GM23248 (cell line): Measurements from ENCODE around the gene DNAH14. TPM values are rescaled to one million over a fixed set of nuclear protein-coding genes. Genes with fewer than 3 reads are reported as not detected.

ENCODE experiments used
- DNase-seq: peaks from one replicate; pipeline ENCODE4 v3.0.0-alpha.2; 2015
- H2AFZ ChIP-seq: fragments of 200-600 bp; sonication (generic); 2 replicates; pipeline ENCODE4 v1.6.1; 2016; ENCODE audit warnings: antibody characterized with exemption
- H3F3A ChIP-seq: fragments of 200-600 bp; sonication (generic); 2 replicates; pipeline ENCODE4 v1.6.1; 2016; ENCODE audit warnings: mild to moderate bottlenecking, antibody characterized with exemption, mixed run types; ENCODE audit not compliant: insufficient read depth
- H3K27ac ChIP-seq: fragments of 200-600 bp; sonication (generic); 2 replicates; pipeline ENCODE4 v1.5.1; 2016; ENCODE audit warnings: mild to moderate bottlenecking
- H3K27me3 ChIP-seq: fragments of 200-600 bp; sonication (generic); replicated peaks from 2 replicates; pipeline ENCODE4 v1.6.1; 2016; ENCODE audit warnings: mild to moderate bottlenecking; ENCODE audit not compliant: insufficient read depth
- H3K36me3 ChIP-seq: fragments of 200-600 bp; sonication (generic); 2 replicates; pipeline ENCODE4 v1.6.1; 2016; ENCODE audit warnings: low read depth, mild to moderate bottlenecking
- H3K4me1 ChIP-seq: fragments of 200-600 bp; sonication (generic); 2 replicates; pipeline ENCODE4 v1.6.1; 2016; ENCODE audit warnings: mild to moderate bottlenecking; ENCODE audit not compliant: insufficient read depth
- H3K4me2 ChIP-seq: fragments of 200-600 bp; sonication (generic); one replicate; pipeline ENCODE4 v1.6.1; 2016; ENCODE audit warnings: mild to moderate bottlenecking; ENCODE audit not compliant: unreplicated experiment
- H3K4me3 ChIP-seq: fragments of 200-600 bp; sonication (generic); 2 replicates; pipeline ENCODE4 v1.5.1; 2016; ENCODE audit warnings: mild to moderate bottlenecking
- H3K79me2 ChIP-seq: fragments of 200-600 bp; sonication (generic); 2 replicates; pipeline ENCODE4 v1.6.1; 2016; ENCODE audit warnings: mild to moderate bottlenecking; ENCODE audit not compliant: insufficient read depth
- H3K9ac ChIP-seq: fragments of 200-600 bp; sonication (generic); 2 replicates; pipeline ENCODE4 v1.6.1; 2016; ENCODE audit warnings: mild to moderate bottlenecking
- H3K9me2 ChIP-seq: fragments of 200-600 bp; sonication (generic); 2 replicates; pipeline ENCODE4 v1.6.1; 2016; ENCODE audit warnings: mixed run types, mild to moderate bottlenecking, moderate library complexity; ENCODE audit not compliant: insufficient read depth
- H3K9me3 ChIP-seq: fragments of 200-600 bp; sonication (generic); one replicate; pipeline ENCODE4 v1.6.1; 2017; ENCODE audit warnings: low read depth
- H4K20me1 ChIP-seq: fragments of 200-600 bp; sonication (generic); 2 replicates; pipeline ENCODE4 v1.6.0; 2016; ENCODE audit not compliant: insufficient read depth
- EZH2 ChIP-seq: fragments of 200-600 bp; sonication (generic); IDR thresholded peaks from 2 replicates; pipeline ENCODE4 v1.6.1; 2018; ENCODE audit warnings: antibody characterized with exemption, mild to moderate bottlenecking; ENCODE audit not compliant: insufficient read depth, poor library complexity, severe bottlenecking
- EZH2phosphoT487 ChIP-seq: fragments of 200-600 bp; sonication (generic); IDR thresholded peaks from 2 replicates; pipeline ENCODE4 v1.6.1; 2018; ENCODE audit warnings: antibody characterized with exemption, moderate library complexity, mild to moderate bottlenecking, low read depth; ENCODE audit not compliant: insufficient read depth
- WGBS, 2 experiments: methylation state at CpG; one replicate each; pipeline ENCODE4 v1.1.6; 2015 to 2017; ENCODE audit warnings: low lambda C conversion rate in 2 of 2, low coverage in 1 of 2; ENCODE audit errors: missing lambda C conversion rate in 2 of 2; 5-methylcytosine and 5-hydroxymethylcytosine counted together
- in situ Hi-C: fragments of 300-500 bp; cut with MboI; formaldehyde crosslinking; loops from 2 replicates; pipeline ENCODE4 v1.15.0; 2020
- polyA plus RNA-seq: library from polyadenylated mRNA; unstranded; fragments of >200 nt; fragmentation: Nextera tagmentation; extraction: Ambion mirVana; gene quantifications from 2 replicates; pipeline ENCODE4 v1.2.1, GENCODE V29; 2016
- total RNA-seq: library from RNA; depleted of rRNA; stranded (reverse); fragments of >200 nt; shearing (Covaris generic); gene quantifications from 2 replicates; pipeline ENCODE4 v1.2.3, GENCODE V29; 2014

Gene DNAH14
- total and polyA plus RNA-seq, 2 experiments from 2014 or later, result 9.9 to 20.8 TPM

GRCh38 chr1:224931605-224932004, 2.1 kb downstream of the DNAH14 start:
- H3K36me3 ChIP-seq, result no peaks in the 10 kb centered on the region
- no peak overlapping the region for H3K9ac ChIP-seq
- H3K4me3 ChIP-seq, result no peak overlapping the region
- no peaks in the 10 kb centered on the region for H3K27me3 ChIP-seq
- H3F3A ChIP-seq, result 0 out of 2 replicates have a peak, but pooled peaks cover 8% of the 10 kb centered on the region
- peaks cover 17% of the 10 kb centered on the region for H3K9me3 ChIP-seq
- 91 to 94% methylated on average over 1 of the region's 1 CpG for WGBS, 2 experiments
- in situ Hi-C loops, result no loop called here
- H3K79me2 ChIP-seq, result peaks cover 10% of the 10 kb centered on the region; the same call in 1 of the 2 replicates
- H3K4me2 ChIP-seq, result no peak overlapping the region
- no peaks in the 10 kb centered on the region for H4K20me1 ChIP-seq
- no peaks in the 10 kb centered on the region for H3K4me1 ChIP-seq
- no peak overlapping the region for H3K27ac ChIP-seq
- no peak overlapping the region for H2AFZ ChIP-seq
- no peak for TF ChIP-seq EZH2phosphoT487
- no peak for TF ChIP-seq EZH2
- DNase-seq, result no peak
- H3K9me2 ChIP-seq, result no peaks in the 10 kb centered on the region

- H3K9ac ChIP-seq, result no peak overlapping the region
- TF ChIP-seq EZH2 (no peak), EZH2phosphoT487 (no peak)
- 79 to 81% methylated on average over 1 of the region's 1 CpG for WGBS, 2 experiments
- DNase-seq, result no peak
- H3K4me1 ChIP-seq, result no peaks in the 10 kb centered on the region
- H2AFZ ChIP-seq, result no peak overlapping the region
- H3K9me2 ChIP-seq, result no peaks in the 10 kb centered on the region
- no peaks in the 10 kb centered on the region for H3K27me3 ChIP-seq
- no peak overlapping the region for H3K27ac ChIP-seq
- peaks cover 17% of the 10 kb centered on the region for H3K9me3 ChIP-seq
- no peaks in the 10 kb centered on the region for H4K20me1 ChIP-seq
- H3K79me2 ChIP-seq, result peaks cover 10% of the 10 kb centered on the region; the same call in 1 of the 2 replicates
- no peaks in the 10 kb centered on the region for H3K36me3 ChIP-seq
- in situ Hi-C loops, result no loop called here
- 0 out of 2 replicates have a peak, but pooled peaks cover 8% of the 10 kb centered on the region for H3F3A ChIP-seq
- no peak overlapping the region for H3K4me2 ChIP-seq
- H3K4me3 ChIP-seq, result no peak overlapping the region
These were observed 3.3 kb downstream of the DNAH14 start for GRCh38 chr1:224932607-224933249.

GRCh38 chr1:224933584-224933983, 4.1 kb downstream of the DNAH14 start:
- Histone ChIP-seq H3K27ac (no peak overlapping the region), H3K9ac (no peak overlapping the region)

GRCh38 chr1:224938652-224939051, 9.2 kb downstream of the DNAH14 start:
- Histone ChIP-seq H3K36me3 (no peaks in the 10 kb centered on the region), H3K9me3 (peaks cover 5% of the 10 kb centered on the region), H3F3A (no peaks in the 10 kb centered on the region), H3K27me3 (no peaks in the 10 kb centered on the region), H3K4me2 (no peak overlapping the region), H3K27ac (no peak overlapping the region), H3K4me3 (no peak overlapping the region), H3K79me2 (no peaks in the 10 kb centered on the region), H3K9ac (no peak overlapping the region), H3K4me1 (no peaks in the 10 kb centered on the region), H3K9me2 (no peaks in the 10 kb centered on the region), H4K20me1 (no peaks in the 10 kb centered on the region), H2AFZ (no peak overlapping the region)
- 87 to 93% methylated on average over 4 of the region's 4 CpGs for whole genome bisulfite sequencing, 2 experiments
- in situ Hi-C loops, result no loop called here
- DNase-seq, result no peak
- TF ChIP-seq EZH2phosphoT487 (no peak), EZH2 (no peak)

More at GRCh38 chr1:224933584-224933983, 4.1 kb downstream of the DNAH14 start:
- no peaks in the 10 kb centered on the region for H3K27me3 ChIP-seq
- in situ Hi-C loops, result no loop called here
- TF ChIP-seq EZH2 (no peak), EZH2phosphoT487 (no peak)
- H3K4me2 ChIP-seq, result no peak overlapping the region
- DNase-seq, result no peak
- peaks cover 10% of the 10 kb centered on the region; the same call in 1 of the 2 replicates for H3K79me2 ChIP-seq
- no peaks in the 10 kb centered on the region for H3K9me2 ChIP-seq
- 0 out of 2 replicates have a peak, but pooled peaks cover 2% of the 10 kb centered on the region for H3F3A ChIP-seq
- no peak overlapping the region for H2AFZ ChIP-seq
- H4K20me1 ChIP-seq, result no peaks in the 10 kb centered on the region
- WGBS, 2 experiments, result 67 to 78% methylated on average over 4 of the region's 4 CpGs
- no peaks in the 10 kb centered on the region for H3K36me3 ChIP-seq
- H3K4me3 ChIP-seq, result no peak overlapping the region
- H3K9me3 ChIP-seq, result peaks cover 17% of the 10 kb centered on the region
- H3K4me1 ChIP-seq, result no peaks in the 10 kb centered on the region
